AG09309 (cell line): ENCODE data around the gene VAV2.

ENCODE experiments used
- DNase-seq: peaks from one replicate; pipeline ENCODE4 v3.0.0-alpha.2; 2010; ENCODE audit warnings: low read depth
- H3K4me3 ChIP-seq: 2 replicates; pipeline ENCODE4 v1.5.1; 2011; ENCODE audit warnings: mild to moderate bottlenecking, low read depth, low read length, moderate library complexity; ENCODE audit not compliant: control insufficient read depth
- TF ChIP-seq, protein P1 (sequence below): IDR thresholded peaks from 2 replicates; pipeline ENCODE4 v1.5.1; 2011; ENCODE audit warnings: mild to moderate bottlenecking, low read depth, low read length, inconsistent platforms; ENCODE audit not compliant: insufficient read depth, control insufficient read depth; ENCODE audit errors: missing control alignments

VAV2 gene

DNA sequence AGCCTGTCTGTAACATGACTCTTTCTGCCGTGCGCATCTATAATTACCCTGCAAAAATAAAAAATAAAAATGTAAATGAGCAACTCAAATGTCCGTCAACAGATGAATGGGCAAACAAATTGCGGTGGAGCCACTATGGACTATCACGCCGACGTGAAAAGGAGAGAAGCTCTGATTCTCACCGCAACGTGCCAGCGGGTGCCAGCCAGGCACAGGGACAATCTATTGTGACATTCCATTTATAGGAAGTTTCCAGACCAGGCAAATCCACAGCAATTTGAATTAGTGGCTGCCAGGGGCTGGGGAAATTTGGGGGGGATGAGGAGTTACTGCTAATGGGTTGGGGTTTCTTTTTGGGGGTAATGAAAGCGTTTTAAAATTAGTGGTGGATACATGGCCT lies 96.8 kb downstream of the VAV2 start:
- no peak for DNase-seq
- TF ChIP-seq, protein P1, sequence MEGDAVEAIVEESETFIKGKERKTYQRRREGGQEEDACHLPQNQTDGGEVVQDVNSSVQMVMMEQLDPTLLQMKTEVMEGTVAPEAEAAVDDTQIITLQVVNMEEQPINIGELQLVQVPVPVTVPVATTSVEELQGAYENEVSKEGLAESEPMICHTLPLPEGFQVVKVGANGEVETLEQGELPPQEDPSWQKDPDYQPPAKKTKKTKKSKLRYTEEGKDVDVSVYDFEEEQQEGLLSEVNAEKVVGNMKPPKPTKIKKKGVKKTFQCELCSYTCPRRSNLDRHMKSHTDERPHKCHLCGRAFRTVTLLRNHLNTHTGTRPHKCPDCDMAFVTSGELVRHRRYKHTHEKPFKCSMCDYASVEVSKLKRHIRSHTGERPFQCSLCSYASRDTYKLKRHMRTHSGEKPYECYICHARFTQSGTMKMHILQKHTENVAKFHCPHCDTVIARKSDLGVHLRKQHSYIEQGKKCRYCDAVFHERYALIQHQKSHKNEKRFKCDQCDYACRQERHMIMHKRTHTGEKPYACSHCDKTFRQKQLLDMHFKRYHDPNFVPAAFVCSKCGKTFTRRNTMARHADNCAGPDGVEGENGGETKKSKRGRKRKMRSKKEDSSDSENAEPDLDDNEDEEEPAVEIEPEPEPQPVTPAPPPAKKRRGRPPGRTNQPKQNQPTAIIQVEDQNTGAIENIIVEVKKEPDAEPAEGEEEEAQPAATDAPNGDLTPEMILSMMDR: no peak
- H3K4me3 ChIP-seq: no peak overlapping the region

DNA sequence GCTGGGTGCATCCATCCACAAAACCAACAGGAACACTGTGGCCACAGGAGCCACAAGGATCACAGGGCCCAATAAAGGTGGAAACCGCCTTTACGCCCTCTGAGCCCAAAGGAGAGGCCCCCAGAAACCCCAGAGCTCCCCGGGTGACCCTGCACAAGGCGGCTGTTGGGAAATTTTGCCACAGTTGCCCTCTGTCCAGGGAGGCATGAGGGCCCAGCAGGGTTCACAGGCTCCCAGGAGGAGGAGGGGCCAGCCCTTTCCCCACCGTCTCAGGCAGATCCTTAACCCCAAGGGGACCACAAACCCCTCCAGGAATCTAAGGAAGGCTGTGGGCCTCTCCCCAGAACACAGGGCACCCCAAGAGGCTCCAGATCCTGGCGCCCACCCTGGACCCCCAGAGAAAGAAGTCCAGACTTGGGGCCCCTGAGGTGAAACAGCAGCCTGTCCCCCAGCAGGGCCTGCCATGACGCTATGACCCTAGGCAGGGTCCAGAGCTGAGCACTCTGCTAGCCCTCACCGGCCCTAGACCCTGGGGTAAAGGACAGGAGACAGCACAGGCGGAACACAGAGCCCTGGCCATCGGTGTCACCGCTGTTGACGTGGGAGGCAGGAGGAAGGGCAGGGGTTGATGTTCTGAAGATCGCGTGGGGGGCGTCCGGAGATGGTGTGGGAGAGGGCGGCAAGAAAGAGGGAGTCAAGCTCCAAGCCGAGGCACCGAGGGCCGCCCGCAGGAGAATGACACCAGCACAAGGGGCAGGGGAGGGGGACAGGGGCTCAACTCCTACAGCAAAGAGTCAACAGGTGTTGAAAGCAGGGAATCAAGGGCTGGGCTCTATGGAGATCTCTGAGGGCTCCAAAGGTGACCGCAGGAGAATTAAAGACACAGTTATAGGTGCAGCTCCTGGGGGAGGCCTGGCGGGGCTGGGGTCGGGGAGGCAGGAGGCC lies 97.5 kb downstream of the VAV2 start:
- DNase-seq: no peak
- no peak overlapping the region for H3K4me3 ChIP-seq
- TF ChIP-seq, protein P1: no peak

DNA sequence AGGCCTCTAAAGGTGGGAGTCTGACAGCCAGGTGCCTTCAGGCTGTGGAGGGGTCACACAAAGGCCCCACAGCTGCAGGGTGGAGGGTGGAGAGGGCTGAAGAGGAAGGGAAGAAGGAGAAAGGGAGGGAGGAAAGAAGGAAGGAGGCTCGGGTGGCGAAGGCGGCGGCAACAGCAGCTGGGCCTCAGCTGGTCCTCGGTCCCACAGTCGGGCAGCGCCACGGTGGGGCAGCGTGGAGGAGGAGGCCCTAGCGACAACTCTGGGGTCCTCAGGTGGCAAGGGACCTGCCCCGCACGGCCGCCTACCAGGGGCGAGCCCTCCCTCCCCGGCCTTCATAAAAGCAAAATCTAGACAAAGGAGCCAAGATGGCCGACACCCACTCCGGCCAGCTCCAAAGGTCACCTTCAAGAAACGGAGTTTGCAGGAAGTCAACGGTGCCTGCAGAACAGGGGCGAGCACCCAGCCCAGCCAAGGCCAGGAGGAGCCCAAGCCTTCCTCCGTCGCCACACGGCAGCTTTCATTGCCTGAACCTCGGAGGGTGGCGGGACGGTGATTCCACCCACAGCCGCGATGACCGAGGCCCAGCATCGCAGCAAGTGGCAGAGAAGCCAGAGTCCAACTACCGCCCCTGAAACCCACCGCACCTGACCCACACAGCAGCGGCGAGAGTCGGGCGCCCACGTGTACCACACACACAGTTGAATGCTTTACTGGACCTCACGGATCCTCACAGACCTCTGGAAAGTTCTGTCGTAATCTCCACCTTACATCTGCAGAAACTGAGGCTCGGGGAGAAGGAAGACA lies 98.7 kb downstream of the VAV2 start:
- TF ChIP-seq, protein P1: no peak
- H3K4me3 ChIP-seq: no peak overlapping the region
- DNase-seq: no peak

- no peak overlapping the region for H3K4me3 ChIP-seq
- no peak for DNase-seq
- TF ChIP-seq, protein P1: no peak
These were observed 99.8 kb downstream of the VAV2 start for GRCh38 chr9:133892193-133892920.

DNA sequence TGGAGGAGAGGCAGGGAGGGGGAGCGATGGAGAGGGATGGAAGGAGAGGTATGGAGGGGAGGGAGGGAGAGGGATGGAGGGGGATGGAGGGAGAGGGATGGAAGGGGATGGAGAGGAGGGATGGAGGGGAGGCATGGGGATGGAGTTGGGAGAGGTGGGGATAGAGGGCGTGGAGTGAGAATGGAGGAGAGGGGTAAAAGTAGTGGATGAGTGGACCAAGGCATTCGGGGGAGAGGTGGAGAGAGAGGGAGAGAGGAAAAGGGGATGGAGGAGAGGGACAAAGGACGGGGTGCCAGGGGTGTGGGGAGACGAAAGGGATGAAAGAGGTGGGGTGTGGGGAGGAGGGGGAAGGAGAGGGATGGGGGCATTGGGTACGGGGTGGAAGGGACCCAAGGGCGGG lies 100.4 kb downstream of the VAV2 start:
- no peak for DNase-seq

DNA sequence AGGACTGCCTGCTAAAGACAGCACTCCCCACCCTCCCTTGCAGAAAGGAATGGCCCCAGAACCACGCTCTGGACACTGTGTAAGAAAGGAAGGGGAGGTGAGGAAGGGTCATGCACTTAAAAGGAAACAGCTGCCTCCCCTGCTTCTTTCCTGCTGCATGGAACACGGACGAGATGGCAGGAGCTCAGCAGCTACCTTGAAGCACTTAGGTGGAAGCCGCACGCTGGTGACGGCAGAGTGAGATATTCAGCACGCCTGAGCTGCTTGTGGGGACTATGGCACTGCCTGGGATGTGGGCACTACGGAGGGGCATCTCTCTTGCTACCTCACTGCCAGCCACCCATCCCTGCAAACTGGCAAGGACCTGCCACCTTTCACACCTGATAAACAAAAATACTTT lies 101.5 kb downstream of the VAV2 start:
- no peak overlapping the region for H3K4me3 ChIP-seq

More for the DNA sequence above, 100.4 kb downstream of the VAV2 start:
- TF ChIP-seq, protein P1: no peak
- no peak overlapping the region for H3K4me3 ChIP-seq

More for the DNA sequence above, 101.5 kb downstream of the VAV2 start:
- no peak for DNase-seq
- TF ChIP-seq, protein P1: no peak
